ENCODE data around the gene TGM3. TPM values are rescaled to one million over a fixed set of nuclear protein-coding genes. Genes with fewer than 3 reads are reported as not detected.

Gene TGM3
- total and polyA plus RNA-seq, 4 experiments from 2014 or later: not detected

- Histone ChIP-seq H3K27me3 (ENCODE audit: insufficient read depth, low read length) (no peaks in the 10 kb centered on the region), H3K4me3 (ENCODE audit: low read length in 2 of 2) (no peak overlapping the region), H3K9me3 (ENCODE audit: control insufficient read depth in 1 of 2, low read length in 2 of 2) (no peaks in the 10 kb centered on the region), H3K36me3 (ENCODE audit: insufficient read depth, low read length) (no peaks in the 10 kb centered on the region), H3K4me1 (ENCODE audit: insufficient read depth, low read length) (no peaks in the 10 kb centered on the region), H3K27ac (ENCODE audit: low read depth, low read length) (no peak overlapping the region)
- ChIA-PET CTCF (ENCODE audit: partially characterized antibody) (interaction anchor here (1.2 kb wide), 1 partner anchor 11 kb away, joined by 3 read pairs; no protein-coding TSS in a partner anchor), POLR2A (ENCODE audit: partially characterized antibody) (no interaction called here)
- H3K4me1 Mint-ChIP-seq: no peaks in the 10 kb centered on the region
- no peaks in the 10 kb centered on the region for H3K36me3 Mint-ChIP-seq
- intact Hi-C loops (cut with micrococcal nuclease): no loop called here
- no peak overlapping the region for H3K4me3 Mint-ChIP-seq
- no peak overlapping the region for H3K27ac Mint-ChIP-seq
- no peaks in the 10 kb centered on the region for H3K9me3 Mint-ChIP-seq
- H3K27me3 Mint-ChIP-seq: peaks cover 9 to 14% of the 10 kb centered on the region in 2 donors
- no peak for DNase-seq
Observed at GRCh38 chr20:2338411-2339066, 42.7 kb downstream of the TGM3 start.

GRCh38 chr20:2340136-2340535, 44.3 kb downstream of the TGM3 start:
- H3K4me3 ChIP-seq (ENCODE audit: low read length in 2 of 2): no peak overlapping the region
- no peaks in the 10 kb centered on the region for H3K4me1 Mint-ChIP-seq
- CTCF ChIA-PET (ENCODE audit: partially characterized antibody): no interaction called here
- no peaks in the 10 kb centered on the region for H3K9me3 Mint-ChIP-seq
- H3K36me3 ChIP-seq (ENCODE audit: insufficient read depth, low read length): no peaks in the 10 kb centered on the region
- intact Hi-C loops (cut with micrococcal nuclease): no loop called here
- POLR2A ChIA-PET (ENCODE audit: partially characterized antibody): no interaction called here
- H3K4me1 ChIP-seq (ENCODE audit: insufficient read depth, low read length): no peaks in the 10 kb centered on the region
- no peak overlapping the region for H3K27ac ChIP-seq (ENCODE audit: low read depth, low read length)
- no peak for DNase-seq
- no peak overlapping the region for H3K27ac Mint-ChIP-seq
- H3K36me3 Mint-ChIP-seq: no peaks in the 10 kb centered on the region
- H3K9me3 ChIP-seq (ENCODE audit: control insufficient read depth in 1 of 2, low read length in 2 of 2): no peaks in the 10 kb centered on the region
- no peak overlapping the region for H3K4me3 Mint-ChIP-seq
- peaks cover 7 to 8% of the 10 kb centered on the region in 2 donors for H3K27me3 Mint-ChIP-seq
- no peaks in the 10 kb centered on the region for H3K27me3 ChIP-seq (ENCODE audit: insufficient read depth, low read length)

DNA sequence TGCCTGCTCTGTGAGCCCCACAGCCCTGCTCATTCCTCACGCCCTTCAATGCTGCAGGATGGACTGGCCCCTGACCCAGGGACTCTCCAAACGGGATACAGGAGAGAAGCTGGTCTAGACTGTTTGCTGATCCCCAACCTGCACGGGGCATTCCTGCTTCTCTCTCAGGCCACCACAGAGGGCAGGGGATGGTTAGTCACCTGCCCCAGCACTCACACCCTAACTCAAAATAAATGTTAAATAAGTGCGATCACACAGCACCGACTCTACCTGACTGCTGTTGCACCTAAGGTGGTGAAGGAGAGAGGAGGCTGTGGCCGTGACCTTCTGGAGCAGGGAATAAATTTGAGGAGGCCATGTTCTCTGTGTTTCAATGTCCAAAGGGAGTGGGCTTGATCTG, 45.0 kb downstream of the TGM3 start:
- H3K27me3 Mint-ChIP-seq: peaks cover 7 to 8% of the 10 kb centered on the region in 2 donors
- CTCF ChIA-PET (ENCODE audit: partially characterized antibody): no interaction called here
- H3K4me1 Mint-ChIP-seq: no peaks in the 10 kb centered on the region
- H3K27ac ChIP-seq (ENCODE audit: low read depth, low read length): no peak overlapping the region
- no peaks in the 10 kb centered on the region for H3K36me3 Mint-ChIP-seq
- no peaks in the 10 kb centered on the region for H3K9me3 Mint-ChIP-seq
- H3K27ac Mint-ChIP-seq: no peak overlapping the region
- no peak overlapping the region for H3K4me3 ChIP-seq (ENCODE audit: low read length in 2 of 2)
- H3K4me3 Mint-ChIP-seq: no peak overlapping the region
- POLR2A ChIA-PET (ENCODE audit: partially characterized antibody): no interaction called here
- intact Hi-C loops (cut with micrococcal nuclease): no loop called here
- no peaks in the 10 kb centered on the region for H3K4me1 ChIP-seq (ENCODE audit: insufficient read depth, low read length)
- no peak for DNase-seq
- no peaks in the 10 kb centered on the region for H3K36me3 ChIP-seq (ENCODE audit: insufficient read depth, low read length)
- no peaks in the 10 kb centered on the region for H3K9me3 ChIP-seq (ENCODE audit: control insufficient read depth in 1 of 2, low read length in 2 of 2)
- no peaks in the 10 kb centered on the region for H3K27me3 ChIP-seq (ENCODE audit: insufficient read depth, low read length)

DNA sequence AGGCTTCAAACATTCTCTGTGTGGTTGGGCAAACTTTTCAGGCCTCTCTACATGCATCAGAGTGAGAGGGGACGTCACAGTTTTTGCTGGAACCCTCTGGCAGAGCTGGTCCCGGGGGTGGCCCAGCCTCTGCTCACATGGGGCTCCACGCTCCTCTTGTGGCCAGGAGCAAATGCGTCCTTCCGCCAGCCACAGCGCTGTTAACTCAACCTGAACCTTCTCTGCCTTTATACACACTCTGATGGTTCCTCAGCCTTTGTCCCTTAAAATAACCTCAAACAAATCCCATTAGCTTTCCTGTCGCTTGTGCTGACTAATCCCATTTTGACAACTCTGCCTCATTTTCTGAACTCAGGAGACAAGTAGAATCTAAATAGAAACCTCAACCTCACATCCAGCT, 45.5 kb downstream of the TGM3 start:
- no peaks in the 10 kb centered on the region for H3K36me3 ChIP-seq (ENCODE audit: insufficient read depth, low read length)
- Mint-ChIP-seq H3K4me1 (no peaks in the 10 kb centered on the region), H3K4me3 (no peak overlapping the region), H3K27ac (no peak overlapping the region), H3K27me3 (peaks cover 8% of the 10 kb centered on the region in 2 donors), H3K9me3 (no peaks in the 10 kb centered on the region), H3K36me3 (no peaks in the 10 kb centered on the region)
- intact Hi-C loops (cut with micrococcal nuclease): no loop called here
- H3K27ac ChIP-seq (ENCODE audit: low read depth, low read length): no peak overlapping the region
- CTCF ChIA-PET (ENCODE audit: partially characterized antibody): no interaction called here
- DNase-seq: no peak
- H3K27me3 ChIP-seq (ENCODE audit: insufficient read depth, low read length): no peaks in the 10 kb centered on the region
- no peaks in the 10 kb centered on the region for H3K9me3 ChIP-seq (ENCODE audit: control insufficient read depth in 1 of 2, low read length in 2 of 2)
- POLR2A ChIA-PET (ENCODE audit: partially characterized antibody): no interaction called here
- H3K4me3 ChIP-seq (ENCODE audit: low read length in 2 of 2): no peak overlapping the region
- no peaks in the 10 kb centered on the region for H3K4me1 ChIP-seq (ENCODE audit: insufficient read depth, low read length)

GRCh38 chr20:2342243-2342642, 46.4 kb downstream of the TGM3 start:
- no peaks in the 10 kb centered on the region for H3K9me3 ChIP-seq (ENCODE audit: control insufficient read depth in 1 of 2, low read length in 2 of 2)
- Mint-ChIP-seq H3K27ac (no peak overlapping the region), H3K9me3 (peaks cover 0 to 2% (median under 1%) of the 10 kb centered on the region in 8 donors), H3K4me1 (no peaks in the 10 kb centered on the region), H3K36me3 (no peaks in the 10 kb centered on the region), H3K4me3 (no peak overlapping the region), H3K27me3 (peaks cover 8 to 9% of the 10 kb centered on the region in 2 donors)
- DNase-seq: no peak
- no peaks in the 10 kb centered on the region for H3K36me3 ChIP-seq (ENCODE audit: insufficient read depth, low read length)
- no peak overlapping the region for H3K27ac ChIP-seq (ENCODE audit: low read depth, low read length)
- CTCF ChIA-PET (ENCODE audit: partially characterized antibody): no interaction called here
- no peaks in the 10 kb centered on the region for H3K4me1 ChIP-seq (ENCODE audit: insufficient read depth, low read length)
- intact Hi-C loops (cut with micrococcal nuclease): no loop called here
- H3K4me3 ChIP-seq (ENCODE audit: low read length in 2 of 2): no peak overlapping the region
- H3K27me3 ChIP-seq (ENCODE audit: insufficient read depth, low read length): no peaks in the 10 kb centered on the region
- POLR2A ChIA-PET (ENCODE audit: partially characterized antibody): no interaction called here

GRCh38 chr20:2346188-2346587, 50.4 kb downstream of the TGM3 start:
- ChIA-PET POLR2A (ENCODE audit: partially characterized antibody) (no interaction called here), CTCF (ENCODE audit: partially characterized antibody) (interaction anchor here (2.5 kb wide), 1 partner anchor 139 kb away, joined by 7 read pairs; no protein-coding TSS in a partner anchor)
- no peak for DNase-seq
- Mint-ChIP-seq H3K27ac (no peak overlapping the region), H3K27me3 (peaks cover 6 to 11% of the 10 kb centered on the region in 2 donors), H3K9me3 (peaks cover 0 to 5% (median 3%) of the 10 kb centered on the region in 8 donors), H3K4me3 (no peak overlapping the region), H3K4me1 (no peaks in the 10 kb centered on the region), H3K36me3 (no peaks in the 10 kb centered on the region)
- no peaks in the 10 kb centered on the region for H3K27me3 ChIP-seq (ENCODE audit: insufficient read depth, low read length)
- no peak overlapping the region for H3K4me3 ChIP-seq (ENCODE audit: low read length in 2 of 2)
- H3K9me3 ChIP-seq (ENCODE audit: control insufficient read depth in 1 of 2, low read length in 2 of 2): no peaks in the 10 kb centered on the region
- H3K4me1 ChIP-seq (ENCODE audit: insufficient read depth, low read length): no peaks in the 10 kb centered on the region
- intact Hi-C loops (cut with micrococcal nuclease): no loop called here
- no peak overlapping the region for H3K27ac ChIP-seq (ENCODE audit: low read depth, low read length)
- H3K36me3 ChIP-seq (ENCODE audit: insufficient read depth, low read length): no peaks in the 10 kb centered on the region

GRCh38 chr20:2348336-2348735, 52.5 kb downstream of the TGM3 start:
- H3K27ac ChIP-seq (ENCODE audit: low read depth, low read length): no peak overlapping the region
- ChIA-PET CTCF (ENCODE audit: partially characterized antibody) (interaction anchor here (0.8 kb wide), 1 partner anchor 104 kb away, joined by 4 read pairs; no protein-coding TSS in a partner anchor), POLR2A (ENCODE audit: partially characterized antibody) (no interaction called here)

More at GRCh38 chr20:2348336-2348735, 52.5 kb downstream of the TGM3 start:
- no peaks in the 10 kb centered on the region for H3K36me3 Mint-ChIP-seq
- no peak overlapping the region for H3K4me3 Mint-ChIP-seq
- H3K27me3 ChIP-seq (ENCODE audit: insufficient read depth, low read length): no peaks in the 10 kb centered on the region
- no peak overlapping the region for H3K27ac Mint-ChIP-seq
- H3K27me3 Mint-ChIP-seq: peaks cover 9 to 11% of the 10 kb centered on the region in 2 donors
- no peaks in the 10 kb centered on the region for H3K9me3 ChIP-seq (ENCODE audit: control insufficient read depth in 1 of 2, low read length in 2 of 2)
- intact Hi-C loops (cut with micrococcal nuclease): no loop called here
- H3K36me3 ChIP-seq (ENCODE audit: insufficient read depth, low read length): no peaks in the 10 kb centered on the region
- peaks cover 0 to 5% (median 3%) of the 10 kb centered on the region in 8 donors for H3K9me3 Mint-ChIP-seq
- no peak for DNase-seq
- H3K4me1 Mint-ChIP-seq: peaks cover 0 to 13% (median 3%) of the 10 kb centered on the region in 4 donors
- no peak overlapping the region for H3K4me3 ChIP-seq (ENCODE audit: low read length in 2 of 2)
- H3K4me1 ChIP-seq (ENCODE audit: insufficient read depth, low read length): peaks cover 5% of the 10 kb centered on the region
